H1 (cell line): Measurements from ENCODE around the gene DTX4. TPM values are rescaled to one million over a fixed set of nuclear protein-coding genes. Genes with fewer than 3 reads are reported as not detected.

Source experiments
- CTCF ChIA-PET: fragments of 300-600 bp; sonication (Branson Sonifier 250); formaldehyde crosslinking; loops from one replicate; lab custom pipeline; 2021; ENCODE audit not compliant: partially characterized antibody; lab: Charles Lee
- POLR2A ChIA-PET: fragments of 300-600 bp; sonication (Branson Sonifier 250); formaldehyde crosslinking; loops from one replicate; lab custom pipeline; 2021; ENCODE audit warnings: inconsistent platforms; ENCODE audit not compliant: partially characterized antibody; lab: Charles Lee
- DNase-seq, 2 experiments: peaks; one replicate each; pipeline versions ENCODE4 v3.0.0 to v3.0.0-alpha.2; 2010 to 2022; ENCODE audit warnings: low spot score in 2 of 2, low read depth in 1 of 2, mixed read lengths in 1 of 2
- FAIRE-seq: peaks from 2 replicates; lab custom pipeline; 2011; peaks lifted over from hg19 to GRCh38; lab: Jason Lieb, UNC
- H2AFZ ChIP-seq: 2 replicates; pipeline ENCODE4 v1.8.1; 2012; ENCODE audit warnings: low read length, inconsistent platforms
- H2AK5ac ChIP-seq: 2 replicates; pipeline ENCODE4 v1.6.1; 2013; ENCODE audit warnings: low read depth, low read length
- H2BK120ac ChIP-seq: replicated peaks from 2 replicates; pipeline ENCODE3; 2013; ENCODE audit warnings: low read depth, low read length, inconsistent platforms
- H2BK12ac ChIP-seq: 2 replicates; pipeline ENCODE4 v1.6.1; 2013; ENCODE audit warnings: low read depth, low read length
- H2BK15ac ChIP-seq: 2 replicates; pipeline ENCODE4 v1.6.1; 2013; ENCODE audit warnings: low read length
- H2BK20ac ChIP-seq: 2 replicates; pipeline ENCODE4 v1.6.1; 2013; ENCODE audit warnings: low read length
- H2BK5ac ChIP-seq: 2 replicates; pipeline ENCODE4 v1.6.1; 2013; ENCODE audit warnings: low read depth, low read length
- H3K14ac ChIP-seq: 2 replicates; pipeline ENCODE4 v1.6.1; 2013; ENCODE audit warnings: inconsistent platforms; ENCODE audit not compliant: insufficient read length
- H3K18ac ChIP-seq: 2 replicates; pipeline ENCODE4 v1.6.1; 2013; ENCODE audit warnings: low read length; ENCODE audit errors: extremely low read depth
- H3K23ac ChIP-seq: 2 replicates; pipeline ENCODE4 v1.6.1; 2013; ENCODE audit warnings: inconsistent platforms; ENCODE audit not compliant: insufficient read length
- H3K23me2 ChIP-seq: 2 replicates; pipeline ENCODE4 v1.6.1; 2013; ENCODE audit warnings: low read depth, low read length
- H3K27ac ChIP-seq: 2 replicates; pipeline ENCODE4 v1.6.1; 2011; ENCODE audit warnings: low read depth, low read length, inconsistent platforms
- H3K27me3 ChIP-seq, 4 experiments: replicated peaks in 1 of 4; 1 replicate in 1 of 4; 2 replicates in 3 of 4; pipeline versions ENCODE4 v1.6.1 to v1.8.1; 2011 to 2013; ENCODE audit warnings: low read length in 3 of 4, mild to moderate bottlenecking in 3 of 4, inconsistent platforms in 2 of 4, mixed read lengths in 2 of 4, moderate library complexity in 1 of 4; ENCODE audit not compliant: control insufficient read depth in 3 of 4, insufficient read depth in 3 of 4; ENCODE audit errors: extremely low read depth in 1 of 4
- H3K36me3 ChIP-seq, 4 experiments: 2 replicates each; pipeline versions ENCODE4 v1.6.1 to v1.8.1; 2011 to 2013; ENCODE audit warnings: mild to moderate bottlenecking in 4 of 4, low read length in 3 of 4, moderate library complexity in 2 of 4, control low read depth in 1 of 4, inconsistent platforms in 1 of 4; ENCODE audit not compliant: insufficient read depth in 4 of 4, control insufficient read depth in 2 of 4
- H3K4ac ChIP-seq: replicated peaks from 2 replicates; pipeline ENCODE3; 2013; ENCODE audit warnings: low read length, low read depth, mixed read lengths, inconsistent platforms; ENCODE audit not compliant: insufficient read length
- H3K4me1 ChIP-seq, 4 experiments: replicated peaks in 1 of 4; 1 replicate in 1 of 4; 2 replicates in 3 of 4; pipeline versions ENCODE4 v1.6.1 to v1.8.1; 2011 to 2013; ENCODE audit warnings: low read length in 3 of 4, inconsistent platforms in 2 of 4, mixed read lengths in 1 of 4; ENCODE audit not compliant: insufficient read depth in 4 of 4, control insufficient read depth in 3 of 4
- H3K4me2 ChIP-seq, 2 experiments: 2 replicates each; pipeline versions ENCODE4 v1.6.1 to v1.8.1; 2011 to 2013; ENCODE audit warnings: low read depth in 2 of 2, low read length in 2 of 2, control low read depth in 1 of 2, inconsistent platforms in 1 of 2, mild to moderate bottlenecking in 1 of 2; ENCODE audit not compliant: insufficient read depth in 1 of 2
- H3K4me3 ChIP-seq, 4 experiments: fragments of 200-600, 300-600 bp in 1 of 4; sonication (generic), shearing (Covaris generic), sonication (Bioruptor Twin) in 1 of 4; 2 replicates each; pipeline versions ENCODE4 v1.5.1 to v1.8.1; 2011 to 2016; ENCODE audit warnings: low read length in 4 of 4, low read depth in 3 of 4, control low read depth in 2 of 4, inconsistent platforms in 2 of 4, mild to moderate bottlenecking in 2 of 4, mixed read lengths in 1 of 4, moderate library complexity in 1 of 4; ENCODE audit not compliant: insufficient read depth in 2 of 4; ENCODE audit errors: extremely low read depth in 1 of 4
- H3K56ac ChIP-seq: replicated peaks from 2 replicates; pipeline ENCODE3; 2013; ENCODE audit warnings: low read depth, mild to moderate bottlenecking, mixed read lengths, low read length, inconsistent platforms; ENCODE audit not compliant: insufficient read length
- H3K79me1 ChIP-seq: 2 replicates; pipeline ENCODE4 v1.6.1; 2013; ENCODE audit warnings: low read depth, low read length, control low read depth
- H3K79me2 ChIP-seq, 2 experiments: 2 replicates each; pipeline versions ENCODE4 v1.6.1 to v1.8.1; 2012 to 2013; ENCODE audit warnings: low read length in 2 of 2, mild to moderate bottlenecking in 2 of 2, inconsistent platforms in 1 of 2; ENCODE audit not compliant: insufficient read depth in 2 of 2, control insufficient read depth in 1 of 2
- H3K9ac ChIP-seq, 4 experiments: replicated peaks in 1 of 4; 1 replicate in 1 of 4; 2 replicates in 3 of 4; pipeline versions ENCODE4 v1.6.1 to v1.8.1; 2011 to 2013; ENCODE audit warnings: low read depth in 3 of 4, low read length in 3 of 4, control low read depth in 2 of 4, mild to moderate bottlenecking in 2 of 4, moderate library complexity in 2 of 4, inconsistent platforms in 1 of 4; ENCODE audit errors: extremely low read depth in 1 of 4
- H3K9me3 ChIP-seq, 2 experiments: 2 replicates each; pipeline versions ENCODE4 v1.6.1 to v1.8.1; 2012 to 2013; ENCODE audit warnings: mild to moderate bottlenecking in 2 of 2, moderate library complexity in 2 of 2, control low read depth in 1 of 2, inconsistent platforms in 1 of 2, low read depth in 1 of 2, low read length in 1 of 2, mixed read lengths in 1 of 2; ENCODE audit not compliant: insufficient read depth in 2 of 2
- H4K20me1 ChIP-seq, 2 experiments: replicated peaks in 1 of 2; 2 replicates each; pipeline versions ENCODE3 to v1.8.1; 2011 to 2013; ENCODE audit warnings: inconsistent platforms in 2 of 2, low read length in 2 of 2, mild to moderate bottlenecking in 1 of 2; ENCODE audit not compliant: insufficient read depth in 2 of 2, control insufficient read depth in 1 of 2
- H4K5ac ChIP-seq: 2 replicates; pipeline ENCODE4 v1.6.1; 2013; ENCODE audit warnings: low read length, low read depth, mixed read lengths, inconsistent platforms; ENCODE audit not compliant: insufficient read length
- H4K8ac ChIP-seq: 2 replicates; pipeline ENCODE4 v1.8.0; 2013; ENCODE audit warnings: mild to moderate bottlenecking, moderate library complexity, low read length, inconsistent platforms; ENCODE audit not compliant: insufficient read depth; ENCODE audit errors: extremely low read depth
- H4K91ac ChIP-seq: replicated peaks from 2 replicates; pipeline ENCODE3; 2013; ENCODE audit warnings: low read length, mixed read lengths, inconsistent platforms; ENCODE audit not compliant: insufficient read length
- HDAC6 ChIP-seq: IDR thresholded peaks from one replicate; pipeline ENCODE4 v1.7.1; 2012; ENCODE audit warnings: low read depth, mild to moderate bottlenecking, inconsistent platforms, low read length, moderate library complexity
- JUN ChIP-seq: IDR thresholded peaks from 2 replicates; pipeline ENCODE4 v1.6.1; 2011; ENCODE audit warnings: low read depth, mild to moderate bottlenecking, improper control_type of control experiment, low read length
- POU5F1 ChIP-seq: IDR thresholded peaks from 2 replicates; pipeline ENCODE4 v1.6.1; 2011; ENCODE audit warnings: low read depth, mild to moderate bottlenecking, low read length, moderate library complexity
- RNF2 ChIP-seq: fragments of 200-900, 300-1000 bp; sonication (generic); IDR thresholded peaks from 2 replicates; pipeline ENCODE4 v1.7.1; 2016; ENCODE audit warnings: borderline replicate concordance, low read depth, mild to moderate bottlenecking, antibody characterized with exemption, low read length; ENCODE audit not compliant: poor library complexity, severe bottlenecking; ENCODE audit errors: missing control alignments
- SP4 ChIP-seq: IDR thresholded peaks from 2 replicates; pipeline ENCODE4 v1.6.1; 2012; ENCODE audit warnings: low read length, inconsistent platforms
- WGBS, 2 experiments: shearing (Covaris generic) in 1 of 2; methylation state at CpG; one replicate each; pipeline versions ENCODE4 v1.1.6 to v1.1.7; 2013 to 2015; ENCODE audit warnings: low lambda C conversion rate in 2 of 2, mixed read lengths in 2 of 2, inconsistent platforms in 1 of 2, low coverage in 1 of 2, missing lambda C conversion rate in 1 of 2; ENCODE audit not compliant: insufficient replicate concordance in 2 of 2, insufficient coverage in 1 of 2, insufficient read length in 1 of 2; ENCODE audit errors: extremely low coverage in 1 of 2, missing lambda C conversion rate in 1 of 2; 5-methylcytosine and 5-hydroxymethylcytosine counted together
- polyA plus RNA-seq, 7 experiments: library from polyadenylated mRNA; depleted of rRNA in 3 of 7; stranded (reverse) in 5 of 7; unstranded in 2 of 7; fragments of >200 nt in 5 of 7; fragments of 200-250 nt in 2 of 7; gene quantifications; 1 replicate in 5 of 7; 2 replicates in 1 of 7; 4 replicates in 1 of 7; pipeline versions ENCODE4 v1.2.1 to v1.2.3, GENCODE V29; 2011 to 2013; ENCODE audit warnings: missing spikeins in 2 of 7, mixed read lengths in 2 of 7
- total RNA-seq: library from RNA; stranded (reverse); fragmentation: NEBNext Ultra II Directional; extraction: Animal tissue kit (Norgen Biotek cat#: 25700); gene quantifications from 2 replicates; pipeline ENCODE4 v1.2.1, GENCODE V29; 2021

Gene DTX4
- total and polyA plus RNA-seq, 2 of the 8 experiments (the other 6 are each of a cell fraction or from before 2014, with no cell fraction given): 5.1 to 18.8 TPM

DNA sequence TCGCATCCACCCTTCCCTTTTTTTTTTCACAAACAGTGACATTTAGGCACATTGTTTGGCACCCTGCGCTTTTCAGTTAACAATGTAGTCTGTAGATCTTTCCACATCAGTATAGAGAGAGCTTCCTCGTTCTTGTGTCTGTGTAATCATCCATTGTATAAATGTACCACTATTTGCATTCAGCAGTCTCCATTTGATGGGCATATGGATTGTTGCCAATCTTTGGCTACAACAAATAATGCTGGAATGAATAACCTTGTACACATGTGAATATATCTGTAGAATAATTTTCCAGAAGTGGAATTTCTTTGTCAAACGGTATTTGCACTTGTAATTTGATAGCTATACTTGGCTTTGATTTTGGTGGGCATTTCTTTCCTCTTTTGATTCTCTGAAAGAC lies 23.7 kb downstream of the DTX4 start:
- CTCF ChIA-PET: interaction anchor here (2.9 to 3.3 kb wide), 3 partner anchors 10 to 13 kb away, joined by 15 to 27 read pairs (median 19); no protein-coding TSS in a partner anchor
- Histone ChIP-seq H4K20me1 (peaks cover 0 to 2% of the 10 kb centered on the region in 2 experiments), H3K4me2 (no peak overlapping the region), H2AFZ (no peak overlapping the region), H2AK5ac (no peak overlapping the region), H2BK15ac (no peak overlapping the region), H4K5ac (no peak overlapping the region), H3K23ac (no peak overlapping the region), H3K27me3 (no peaks in the 10 kb centered on the region), H4K91ac (no peak overlapping the region), H3K4ac (no peak overlapping the region), H3K79me1 (no peaks in the 10 kb centered on the region), H2BK5ac (no peak overlapping the region), H3K4me1 (no peaks in the 10 kb centered on the region), H3K36me3 (peaks cover 8 to 57% (median 48%) of the 10 kb centered on the region in 4 experiments; a peak in 7 of 8 replicates), H3K56ac (no peak overlapping the region), H3K27ac (no peak overlapping the region), H3K4me3 (no peak overlapping the region), H3K9ac (no peak overlapping the region), H2BK20ac (no peak overlapping the region), H2BK12ac (no peak overlapping the region), H3K18ac (no peak overlapping the region), H3K9me3 (peaks cover 4 to 10% of the 10 kb centered on the region in 2 experiments; a peak in 3 of 4 replicates), H3K79me2 (no peaks in the 10 kb centered on the region), H4K8ac (no peak overlapping the region), H2BK120ac (no peak overlapping the region), H3K14ac (no peak overlapping the region), H3K23me2 (no peaks in the 10 kb centered on the region)
- TF ChIP-seq POU5F1 (no peak), JUN (no peak), RNF2 (no peak), HDAC6 (no peak), SP4 (no peak)
- 90% methylated on average over 4 of the region's 4 CpGs; no CpG with 5 or more reads in 1 of the 2 experiments for WGBS, 2 experiments
- POLR2A ChIA-PET: no interaction called here
- FAIRE-seq: no peak
- no peak for DNase-seq
